Right cardiac atrium (tissue), 5 donors: ENCODE measurements around the gene ASCL5. TPM values are rescaled to one million over a fixed set of nuclear protein-coding genes. Genes with fewer than 3 reads are reported as not detected.
A peak's percentile ranks its signal among the peaks of the same experiment; 100 is the strongest.
"Not testable (repeated sequence)": the region's sequence is repeated elsewhere in the genome, so short reads cannot be mapped to it uniquely, and the experiment has no call there.

Source experiments
- ATAC-seq, 2 donors: fragments of 200-7000 bp; cut with Tn5 transposase; one replicate each; pipeline versions ENCODE4 v1.8.0 to v1.9.1; 2020; ENCODE audit warnings: moderate library complexity in 2 of 2, mild to moderate bottlenecking in 1 of 2
- DNase-seq, 3 donors: peaks; one replicate each; pipeline ENCODE4 v3.0.0-alpha.2; 2020
- H3K27ac ChIP-seq: one replicate; pipeline ENCODE4 v1.5.1; 2013; ENCODE audit warnings: mild to moderate bottlenecking, low read length, control low read depth, moderate library complexity
- H3K27me3 ChIP-seq: one replicate; pipeline ENCODE4 v1.6.1; 2013; ENCODE audit not compliant: control insufficient read depth, insufficient read depth
- H3K4me1 ChIP-seq: one replicate; pipeline ENCODE4 v1.6.1; 2013; ENCODE audit warnings: low read length; ENCODE audit not compliant: control insufficient read depth, insufficient read depth
- H3K4me3 ChIP-seq: one replicate; pipeline ENCODE4 v1.5.1; 2013; ENCODE audit warnings: low read length, control low read depth
- H3K9me3 ChIP-seq: one replicate; pipeline ENCODE4 v1.6.1; 2013; ENCODE audit warnings: low read length; ENCODE audit not compliant: control insufficient read depth
- WGBS: extraction: QIAGEN DNeasy Blood & Tissue Kit; methylation state at CpG from one replicate; pipeline ENCODE4 v1.1.7; 2013; 5-methylcytosine and 5-hydroxymethylcytosine counted together
- intact Hi-C, 4 donors: fragments of 100-400 bp; cut with DNase I; formaldehyde crosslinking; loops; one replicate each; pipeline versions ENCODE4 v1.11.0 to v1.14.0; 2022 to 2023
- polyA plus RNA-seq: library from polyadenylated mRNA; stranded (reverse); fragments of 200-250 nt; gene quantifications from one replicate; pipeline ENCODE4 v1.2.3, GENCODE V29; 2013
- total RNA-seq, 4 donors: library from RNA; stranded (reverse); fragmentation: NEBNext Ultra II Directional; extraction: Animal tissue kit (Norgen Biotek cat#: 25700); gene quantifications; one replicate each; pipeline ENCODE4 v1.2.1, GENCODE V29; 2021
- donor health status: healthy with polysubstance abuse.
- donor health status: DM: no; HTN: yes; CAD: no.
- donor health status: DM: no; HTN: no; CAD: no.
- donor health status: DM: no; HTN: yes; CAD: no; lungs with severe emphysema.
- donor health status: DM: yes; HTN: yes; CAD: no.

ASCL5 gene
- total and polyA plus RNA-seq, 5 donors, result not detected

DNA sequence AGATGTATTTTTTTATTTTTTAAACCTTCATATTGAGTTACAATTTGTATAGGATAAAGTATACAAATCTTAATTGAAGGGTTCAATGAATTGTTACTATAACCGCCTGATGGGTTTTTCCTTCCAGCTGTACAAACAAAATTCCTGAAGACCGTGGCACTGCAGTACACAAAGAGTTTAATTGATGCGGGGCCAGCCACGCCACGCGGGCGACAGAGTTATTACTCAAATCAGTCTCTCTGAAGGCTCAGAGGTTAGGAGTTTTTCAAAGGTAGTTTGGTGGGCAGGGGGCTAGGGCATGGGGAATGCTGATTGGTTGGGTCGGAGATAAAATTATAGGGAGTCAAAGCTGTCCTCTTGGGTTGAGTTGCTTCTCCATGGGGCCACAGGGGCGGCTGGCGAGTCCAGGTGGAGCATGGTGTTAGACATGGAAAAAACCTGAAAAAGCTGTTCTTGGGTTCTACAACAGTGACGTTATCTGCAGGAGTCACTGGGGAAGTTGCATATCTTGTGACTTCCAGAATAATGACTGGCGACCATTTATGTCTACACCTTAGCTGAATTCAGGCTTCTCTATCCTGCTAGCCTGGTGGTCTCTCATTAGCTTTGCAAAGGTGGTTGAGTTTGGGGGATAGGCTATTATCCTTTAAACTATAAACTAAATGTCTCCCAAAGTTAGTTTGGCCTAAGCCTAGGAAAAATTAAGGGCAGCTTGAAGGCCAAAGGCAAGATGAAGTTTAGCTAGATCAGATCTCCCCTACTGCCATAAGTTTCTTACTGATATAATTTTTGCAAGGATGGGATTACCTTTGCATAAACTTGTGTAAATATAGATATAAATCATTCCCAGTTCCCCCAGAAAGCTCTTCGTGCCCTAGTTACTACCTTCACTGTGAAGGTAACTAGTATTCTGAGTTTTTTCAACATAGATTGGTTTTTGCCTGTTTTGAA lies 40.3 kb upstream of the ASCL5 start:
- H3K27me3 ChIP-seq, result no peaks in the 10 kb centered on the region
- no peak for ATAC-seq
- H3K4me1 ChIP-seq, result peaks cover 3% of the 10 kb centered on the region
- no peak overlapping the region for H3K4me3 ChIP-seq
- DNase-seq, result peak in 1 of 3 donors; percentile 36
- intact Hi-C loops, result no loop called here
- WGBS, result 82% methylated on average over 13 of the region's 13 CpGs
- no peak overlapping the region for H3K27ac ChIP-seq
- H3K9me3 ChIP-seq, result no peaks in the 10 kb centered on the region

- Histone ChIP-seq H3K27ac (no peak overlapping the region), H3K27me3 (no peaks in the 10 kb centered on the region), H3K9me3 (no peaks in the 10 kb centered on the region), H3K4me3 (no peak overlapping the region), H3K4me1 (peaks cover 3% of the 10 kb centered on the region)
- intact Hi-C loops, result no loop called here
- WGBS, result 48% methylated on average over 7 of the region's 7 CpGs
- ATAC-seq, result no peak
- no peak for DNase-seq
Measured at GRCh38 chr1:201164645-201165044, 37.7 kb upstream of the ASCL5 start.

GRCh38 chr1:201163707-201164106 lies 36.7 kb upstream of the ASCL5 start:
- Histone ChIP-seq H3K27me3 (no peaks in the 10 kb centered on the region), H3K4me1 (no peaks in the 10 kb centered on the region), H3K9me3 (no peaks in the 10 kb centered on the region), H3K4me3 (no peak overlapping the region), H3K27ac (no peak overlapping the region)
- ATAC-seq, result no peak
- no peak for DNase-seq
- 50% methylated on average over 4 of the region's 4 CpGs for WGBS
- intact Hi-C loops, result no loop called here

DNA sequence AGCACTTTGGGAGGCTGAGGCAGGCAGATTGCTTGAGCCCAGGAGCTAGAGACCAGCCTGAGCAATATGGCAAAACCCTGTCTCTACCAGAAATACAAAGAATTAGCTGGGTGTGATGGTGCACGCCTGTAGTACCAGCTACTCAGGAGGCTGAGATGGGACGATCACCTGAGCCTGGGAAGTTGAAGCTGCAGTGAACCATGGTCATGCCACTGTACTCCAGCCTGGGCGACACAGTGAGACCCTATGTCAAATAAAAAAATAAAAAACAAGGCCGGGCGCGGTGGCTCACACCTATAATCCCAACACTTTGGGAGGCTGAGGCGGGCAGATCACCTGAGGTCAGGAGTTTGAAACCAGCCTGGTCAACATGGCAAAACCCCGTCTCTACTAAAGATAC lies 36.1 kb upstream of the ASCL5 start:
- H3K27me3 ChIP-seq, ATAC-seq, H3K27ac ChIP-seq, intact Hi-C loops, H3K4me3 ChIP-seq, H3K9me3 ChIP-seq, H3K4me1 ChIP-seq, DNase-seq: not testable (repeated sequence)
- 93% methylated on average over 8 of the region's 8 CpGs for WGBS

DNA sequence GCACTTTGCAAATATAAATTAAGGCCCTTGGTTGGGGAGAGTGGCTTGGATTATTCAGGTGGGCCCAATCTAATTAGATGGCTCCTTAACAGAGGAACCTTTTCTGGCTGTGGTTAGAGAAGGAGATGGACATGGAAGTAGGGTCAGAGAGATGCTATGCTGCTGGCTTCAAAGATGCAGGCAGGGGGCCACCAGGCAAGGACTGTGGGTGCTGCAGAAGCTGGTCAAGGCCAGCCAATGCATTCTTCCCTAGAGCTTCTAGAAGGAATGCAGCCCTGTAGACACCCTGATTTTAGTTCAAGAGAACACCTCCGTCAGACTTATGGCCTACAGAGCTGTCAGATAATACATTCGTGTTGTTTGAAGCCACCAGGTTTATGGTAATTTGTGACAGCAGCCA lies 31.0 kb upstream of the ASCL5 start:
- peaks cover 6% of the 10 kb centered on the region for H3K4me1 ChIP-seq
- no peaks in the 10 kb centered on the region for H3K9me3 ChIP-seq
- 85% methylated on average over 2 of the region's 2 CpGs for WGBS
- ATAC-seq, result no peak
- no peak overlapping the region for H3K27ac ChIP-seq
- intact Hi-C loops, result no loop called here
- DNase-seq, result no peak
- no peaks in the 10 kb centered on the region for H3K27me3 ChIP-seq
- no peak overlapping the region for H3K4me3 ChIP-seq

- ATAC-seq, result no peak
- intact Hi-C loops, result no loop called here
- DNase-seq, result no peak
- no peaks in the 10 kb centered on the region for H3K9me3 ChIP-seq
- peaks cover 6% of the 10 kb centered on the region for H3K4me1 ChIP-seq
- H3K27me3 ChIP-seq, result no peaks in the 10 kb centered on the region
- no peak overlapping the region for H3K4me3 ChIP-seq
- no peak overlapping the region for H3K27ac ChIP-seq
Measured at GRCh38 chr1:201156819-201157218, 29.8 kb upstream of the ASCL5 start.

- H3K9me3 ChIP-seq, result no peaks in the 10 kb centered on the region
- H3K27ac ChIP-seq, result no peak overlapping the region
- intact Hi-C loops, result no loop called here
- ATAC-seq (no peak), DNase-seq (no peak)
- WGBS, result 79% methylated on average over 3 of the region's 3 CpGs
- H3K4me3 ChIP-seq, result no peak overlapping the region
- peaks cover 6% of the 10 kb centered on the region for H3K4me1 ChIP-seq
- H3K27me3 ChIP-seq, result no peaks in the 10 kb centered on the region
Measured at GRCh38 chr1:201156346-201156745, 29.4 kb upstream of the ASCL5 start.

DNA sequence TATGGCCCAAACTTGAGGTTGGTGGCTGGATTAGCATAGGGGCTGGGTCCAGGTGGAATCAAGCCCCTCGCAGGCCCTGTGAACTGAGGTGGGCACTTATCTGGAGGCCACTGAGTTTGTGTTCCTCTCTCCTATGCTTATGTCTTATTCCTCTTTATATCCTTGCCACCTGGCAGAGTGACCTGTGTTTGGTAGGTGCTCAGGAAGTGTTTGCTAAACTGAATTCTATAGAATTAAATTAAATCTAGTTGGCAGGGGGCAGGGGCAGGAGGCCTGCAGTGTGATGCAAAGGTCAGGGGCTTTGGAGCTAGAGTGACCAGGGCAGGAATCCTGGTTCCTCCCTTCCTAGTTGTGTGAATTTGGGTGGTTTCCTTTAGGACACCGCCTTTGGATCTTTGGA lies 28.4 kb upstream of the ASCL5 start:
- Histone ChIP-seq H3K27me3 (no peaks in the 10 kb centered on the region), H3K9me3 (no peaks in the 10 kb centered on the region), H3K27ac (no peak overlapping the region), H3K4me3 (no peak overlapping the region), H3K4me1 (peaks cover 6% of the 10 kb centered on the region)
- WGBS, result 89% methylated on average over 2 of the region's 2 CpGs
- peak in 1 of 3 donors; percentile 7 for DNase-seq
- intact Hi-C loops, result no loop called here
- no peak for ATAC-seq

DNA sequence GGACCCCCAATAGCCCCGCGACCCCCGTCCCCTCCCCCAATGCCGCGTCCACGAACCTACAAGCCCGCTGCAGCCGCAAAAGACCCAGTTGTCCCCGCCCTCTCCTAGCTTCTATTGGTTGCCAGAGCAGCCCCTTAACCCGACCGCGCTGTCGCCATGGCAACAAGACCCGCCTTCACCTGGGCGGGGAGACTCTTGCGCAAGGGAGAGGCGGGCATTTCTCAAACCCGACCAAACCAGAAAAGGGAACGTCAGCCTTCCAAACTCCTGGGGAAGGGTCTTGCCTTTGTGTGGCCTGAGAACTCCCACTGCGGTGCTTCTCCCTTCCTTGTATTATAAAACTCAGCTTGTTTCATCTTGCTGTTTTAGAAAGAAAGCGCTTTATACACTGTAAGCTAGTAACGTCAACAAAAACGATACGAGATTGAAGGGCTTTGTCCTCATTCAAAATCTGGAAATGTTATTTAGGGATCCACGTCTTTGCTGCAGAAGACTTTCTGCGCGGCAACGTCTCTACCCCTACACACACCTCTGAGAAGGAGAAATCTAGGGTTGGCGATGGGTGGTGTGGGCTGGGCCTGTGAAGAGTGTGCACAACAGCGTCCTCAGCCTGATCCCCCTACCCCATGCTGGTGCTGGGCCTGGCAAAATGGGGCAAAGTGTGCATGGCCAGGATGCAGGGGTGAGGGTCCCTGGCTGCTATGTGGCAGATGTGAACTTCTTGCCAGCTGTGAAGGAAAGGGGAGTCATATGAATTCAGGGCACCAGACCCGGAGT lies 27.6 kb upstream of the ASCL5 start, which contains the start of gene TMEM9:
Gene TMEM9, minus strand, starts transcription at position 86 of the 777 bp plus-strand sequence. CDS start 551 bp downstream, outside the sequence.
- intact Hi-C loops, result no loop called here
- Histone ChIP-seq H3K9me3 (no peaks in the 10 kb centered on the region), H3K4me3 (peak within 1 kb of the TSS; percentile 98), H3K27ac (no peak within 1 kb of the TSS), H3K27me3 (no peaks in the 10 kb centered on the region), H3K4me1 (peaks cover 6% of the 10 kb centered on the region)
- DNase-seq, result peak; percentile 96 to 99 (median 98)
- WGBS, result 7% methylated on average over 31 of the region's 31 CpGs
- peak; percentile 97 to 99 for ATAC-seq

DNA sequence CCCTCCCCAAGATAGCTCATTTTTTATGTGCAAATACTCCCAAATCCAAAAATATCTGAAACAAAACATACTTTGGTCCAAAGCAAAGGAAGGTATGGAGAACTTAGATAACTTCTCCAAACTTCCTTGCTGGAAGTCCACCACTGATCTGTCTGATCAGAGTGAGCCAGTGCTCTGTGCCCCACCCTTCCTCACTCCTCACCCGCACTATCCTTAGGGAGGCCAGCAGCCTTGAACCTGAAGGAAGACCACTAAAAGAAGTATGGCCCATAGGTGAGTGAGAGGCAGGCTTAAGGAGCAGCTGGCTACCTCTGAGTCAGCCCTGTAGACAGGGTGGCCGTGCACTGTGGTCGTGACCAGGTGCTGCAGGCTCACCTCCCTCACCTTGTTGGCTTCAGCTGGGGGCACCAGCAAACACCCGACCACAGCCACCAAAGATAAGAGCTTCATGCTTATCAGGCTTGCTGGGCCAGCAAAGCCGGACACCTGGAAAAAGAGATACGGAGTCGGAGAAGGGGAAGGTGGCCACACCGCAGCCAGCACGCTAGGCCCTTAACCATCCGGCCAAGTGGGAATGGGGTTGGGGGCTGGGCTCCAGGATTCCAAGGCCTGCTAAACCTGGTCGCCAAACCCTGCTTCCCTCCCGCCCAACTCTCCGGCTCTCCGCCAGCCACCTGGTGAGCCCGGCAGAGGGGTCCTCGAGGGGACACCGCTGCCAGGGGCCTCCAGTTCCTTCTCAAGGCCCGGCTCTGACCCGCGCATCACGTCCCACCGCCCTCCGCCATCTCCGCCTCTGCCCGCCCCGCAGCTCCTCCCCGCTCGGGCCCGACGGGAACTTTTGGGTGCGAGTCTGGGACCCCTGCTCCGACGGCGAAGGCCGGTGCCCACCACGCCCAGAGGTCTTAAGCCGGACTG lies 26.7 kb upstream of the ASCL5 start:
- intact Hi-C loops, result no loop called here
- DNase-seq (no peak), ATAC-seq (peak; percentile 85 to 87)

More for the DNA sequence above, 26.7 kb upstream of the ASCL5 start:
- Histone ChIP-seq H3K27me3 (no peaks in the 10 kb centered on the region), H3K27ac (no peak overlapping the region), H3K4me1 (peaks cover 6% of the 10 kb centered on the region), H3K4me3 (peak overlapping the region; percentile 98), H3K9me3 (no peaks in the 10 kb centered on the region)
- 3% methylated on average over 37 of the region's 37 CpGs for WGBS
